ENCODE measurements around the gene NDE1. TPM values are rescaled to one million over a fixed set of nuclear protein-coding genes. Genes with fewer than 3 reads are reported as not detected.

The NDE1 gene
- total RNA-seq, 2 experiments from 2014 or later: 88.9 to 141 TPM

GRCh38 chr16:15743657-15744056, 93.6 kb downstream of the NDE1 start:
- H3K27ac ChIP-seq (ENCODE audit: low read depth, low read length, poor library complexity, severe bottlenecking): no peak overlapping the region
- intact Hi-C loops (cut with micrococcal nuclease; ENCODE audit: unreplicated experiment): no loop called here
- H3K9me2 ChIP-seq (ENCODE audit: insufficient read depth, low read length): no peaks in the 10 kb centered on the region
- POLR2A ChIA-PET: no interaction called here
- DNase-seq (ENCODE audit: low spot score): no peak
- no peaks in the 10 kb centered on the region for H3K9me3 ChIP-seq (ENCODE audit: low read length)
- no peak overlapping the region for H2AFZ ChIP-seq (ENCODE audit: low read length)
- H3K4me2 ChIP-seq (ENCODE audit: low read length): no peak overlapping the region
- TF ChIP-seq EZH2phosphoT487 (IDR thresholded peaks at IDR 0.05; ENCODE audit: borderline replicate concordance, low read depth, low read length): no peak
- TF ChIP-seq, protein P1, sequence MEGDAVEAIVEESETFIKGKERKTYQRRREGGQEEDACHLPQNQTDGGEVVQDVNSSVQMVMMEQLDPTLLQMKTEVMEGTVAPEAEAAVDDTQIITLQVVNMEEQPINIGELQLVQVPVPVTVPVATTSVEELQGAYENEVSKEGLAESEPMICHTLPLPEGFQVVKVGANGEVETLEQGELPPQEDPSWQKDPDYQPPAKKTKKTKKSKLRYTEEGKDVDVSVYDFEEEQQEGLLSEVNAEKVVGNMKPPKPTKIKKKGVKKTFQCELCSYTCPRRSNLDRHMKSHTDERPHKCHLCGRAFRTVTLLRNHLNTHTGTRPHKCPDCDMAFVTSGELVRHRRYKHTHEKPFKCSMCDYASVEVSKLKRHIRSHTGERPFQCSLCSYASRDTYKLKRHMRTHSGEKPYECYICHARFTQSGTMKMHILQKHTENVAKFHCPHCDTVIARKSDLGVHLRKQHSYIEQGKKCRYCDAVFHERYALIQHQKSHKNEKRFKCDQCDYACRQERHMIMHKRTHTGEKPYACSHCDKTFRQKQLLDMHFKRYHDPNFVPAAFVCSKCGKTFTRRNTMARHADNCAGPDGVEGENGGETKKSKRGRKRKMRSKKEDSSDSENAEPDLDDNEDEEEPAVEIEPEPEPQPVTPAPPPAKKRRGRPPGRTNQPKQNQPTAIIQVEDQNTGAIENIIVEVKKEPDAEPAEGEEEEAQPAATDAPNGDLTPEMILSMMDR (conservative IDR thresholded peaks at IDR 0.05; ENCODE audit: low read length): no peak
- no peak overlapping the region for H3K4me3 ChIP-seq (ENCODE audit: low read depth, low read length, poor library complexity, severe bottlenecking)
- no TSS peak for BruUV-seq (replicated peaks)
- CTCF ChIA-PET (ENCODE audit: unreplicated experiment): no interaction called here
- H3K36me3 ChIP-seq (ENCODE audit: insufficient read depth, low read length): peaks cover 11% of the 10 kb centered on the region
- H3K79me2 ChIP-seq (ENCODE audit: insufficient read depth, low read depth, low read length): no peaks in the 10 kb centered on the region
- no peaks in the 10 kb centered on the region for H4K20me1 ChIP-seq (ENCODE audit: insufficient read depth, low read length)
- peaks cover 8% of the 10 kb centered on the region for H3K4me1 ChIP-seq (ENCODE audit: insufficient read depth, low read length, poor library complexity, severe bottlenecking)

- H3K4me3 ChIP-seq (ENCODE audit: low read depth, low read length, poor library complexity, severe bottlenecking): no peak overlapping the region
- H3K4me2 ChIP-seq (ENCODE audit: low read length): no peak overlapping the region
- no peak overlapping the region for H3K27ac ChIP-seq (ENCODE audit: low read depth, low read length, poor library complexity, severe bottlenecking)
- H2AFZ ChIP-seq (ENCODE audit: low read length): no peak overlapping the region
- CTCF ChIA-PET (ENCODE audit: unreplicated experiment): no interaction called here
- peaks cover 2% of the 10 kb centered on the region for H3K36me3 ChIP-seq (ENCODE audit: insufficient read depth, low read length)
- TF ChIP-seq, protein P1 (conservative IDR thresholded peaks at IDR 0.05; ENCODE audit: low read length): no peak
- TF ChIP-seq EZH2phosphoT487 (IDR thresholded peaks at IDR 0.05; ENCODE audit: borderline replicate concordance, low read depth, low read length): no peak
- H4K20me1 ChIP-seq (ENCODE audit: insufficient read depth, low read length): no peaks in the 10 kb centered on the region
- no peaks in the 10 kb centered on the region for H3K79me2 ChIP-seq (ENCODE audit: insufficient read depth, low read depth, low read length)
- no peak for DNase-seq (ENCODE audit: low spot score)
- POLR2A ChIA-PET: no interaction called here
- no peaks in the 10 kb centered on the region for H3K9me3 ChIP-seq (ENCODE audit: low read length)
- no peaks in the 10 kb centered on the region for H3K9me2 ChIP-seq (ENCODE audit: insufficient read depth, low read length)
- H3K4me1 ChIP-seq (ENCODE audit: insufficient read depth, low read length, poor library complexity, severe bottlenecking): peaks cover 7% of the 10 kb centered on the region
- intact Hi-C loops (cut with micrococcal nuclease; ENCODE audit: unreplicated experiment): no loop called here
- BruUV-seq (replicated peaks): no TSS peak
Measured at GRCh38 chr16:15746332-15746731, 96.3 kb downstream of the NDE1 start.

GRCh38 chr16:15747937-15748336, 97.9 kb downstream of the NDE1 start:
- intact Hi-C loops (cut with micrococcal nuclease; ENCODE audit: unreplicated experiment): no loop called here
- H3K79me2 ChIP-seq (ENCODE audit: insufficient read depth, low read depth, low read length): no peaks in the 10 kb centered on the region
- TF ChIP-seq, protein P1 (conservative IDR thresholded peaks at IDR 0.05; ENCODE audit: low read length): no peak
- no peak overlapping the region for H3K27ac ChIP-seq (ENCODE audit: low read depth, low read length, poor library complexity, severe bottlenecking)
- no peaks in the 10 kb centered on the region for H3K9me2 ChIP-seq (ENCODE audit: insufficient read depth, low read length)
- H3K36me3 ChIP-seq (ENCODE audit: insufficient read depth, low read length): no peaks in the 10 kb centered on the region; the same call in 1 of the 2 replicates
- no TSS peak for BruUV-seq (replicated peaks)
- POLR2A ChIA-PET: no interaction called here
- no peaks in the 10 kb centered on the region for H3K9me3 ChIP-seq (ENCODE audit: low read length)
- no peaks in the 10 kb centered on the region for H4K20me1 ChIP-seq (ENCODE audit: insufficient read depth, low read length)
- H2AFZ ChIP-seq (ENCODE audit: low read length): no peak overlapping the region
- no peak overlapping the region for H3K4me2 ChIP-seq (ENCODE audit: low read length)
- no peaks in the 10 kb centered on the region for H3K4me1 ChIP-seq (ENCODE audit: insufficient read depth, low read length, poor library complexity, severe bottlenecking)
- CTCF ChIA-PET (ENCODE audit: unreplicated experiment): no interaction called here
- DNase-seq (ENCODE audit: low spot score): no peak
- H3K4me3 ChIP-seq (ENCODE audit: low read depth, low read length, poor library complexity, severe bottlenecking): no peak overlapping the region

Measured in OCI-LY7 (cell line).